HG03342 (cell line): Measurements from ENCODE around the gene PTPRQ.

Experiments used
- ATAC-seq: cut with Tn5 transposase; IDR thresholded peaks from one replicate; pipeline ENCODE4 v1.9.1; 2021; ENCODE audit warnings: mild to moderate bottlenecking, moderate library complexity; ENCODE audit not compliant: unreplicated experiment

PTPRQ gene

DNA sequence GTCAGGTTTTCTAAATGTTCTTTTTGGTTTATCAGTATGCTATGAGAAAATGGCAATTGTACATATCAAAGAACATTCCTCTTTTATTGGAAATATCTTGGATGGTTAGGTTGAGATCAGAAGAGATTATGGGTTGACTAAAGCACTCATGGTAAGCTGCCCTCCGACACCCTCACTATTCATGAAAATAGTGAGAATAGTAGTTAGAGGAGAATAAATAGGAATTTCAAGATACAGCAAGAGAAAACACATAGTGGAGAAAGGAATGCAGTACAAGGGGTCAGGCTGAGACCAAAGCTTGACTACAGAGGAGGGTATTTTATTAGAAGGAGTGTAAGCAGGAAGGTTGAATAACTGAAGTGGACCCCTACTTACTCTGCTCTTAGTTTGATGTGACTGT lies 112.5 kb downstream of the PTPRQ start:
- no peak for ATAC-seq

GRCh38 chr12:80559766-80560165 lies 115.7 kb downstream of the PTPRQ start:
- no peak for ATAC-seq

DNA sequence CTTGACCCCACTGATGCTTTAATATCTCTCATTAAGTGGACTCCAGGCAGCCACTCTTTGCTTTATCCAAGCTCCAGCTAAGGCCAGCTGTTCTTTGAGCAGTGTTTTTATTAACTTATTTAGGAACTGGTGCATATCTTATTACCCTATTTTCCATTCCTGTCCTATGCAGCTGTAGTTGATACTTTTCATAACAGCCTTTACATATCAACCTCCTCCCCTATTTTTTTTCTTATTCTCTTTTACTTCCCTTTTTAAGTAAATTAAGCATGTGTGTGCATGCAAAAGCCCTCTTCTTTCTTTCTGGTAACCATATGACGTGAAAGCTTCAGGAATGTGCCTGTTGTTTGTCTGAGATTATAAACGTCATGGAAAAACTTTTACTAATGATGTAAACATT lies 121.2 kb downstream of the PTPRQ start:
- no peak for ATAC-seq

GRCh38 chr12:80567401-80567800 lies 123.4 kb downstream of the PTPRQ start:
- no peak for ATAC-seq

GRCh38 chr12:80576641-80577418 lies 132.8 kb downstream of the PTPRQ start:
- ATAC-seq: no peak

DNA sequence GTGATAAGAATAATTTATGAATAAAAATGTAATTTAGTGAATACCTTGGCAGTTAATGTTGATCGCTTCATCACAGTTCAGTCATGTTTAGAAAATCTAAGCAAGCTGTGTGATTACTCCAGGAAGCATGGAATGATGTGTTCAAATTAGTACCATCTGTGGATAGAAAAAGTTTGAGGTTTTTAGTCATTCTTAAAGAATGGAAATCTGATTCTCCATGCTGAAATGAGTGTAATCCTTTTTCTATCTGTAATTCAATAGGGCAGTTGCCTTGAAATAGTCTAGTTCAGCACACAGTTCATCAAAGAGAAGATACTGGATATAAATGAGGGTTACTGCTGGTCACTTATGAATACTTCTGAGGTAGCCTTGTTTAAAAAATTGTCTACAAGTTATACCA lies 136.2 kb downstream of the PTPRQ start:
- ATAC-seq: no peak

GRCh38 chr12:80581783-80582182 lies 137.7 kb downstream of the PTPRQ start:
- no peak for ATAC-seq

- ATAC-seq: no peak
These were observed 138.4 kb downstream of the PTPRQ start for GRCh38 chr12:80582431-80582830.

DNA sequence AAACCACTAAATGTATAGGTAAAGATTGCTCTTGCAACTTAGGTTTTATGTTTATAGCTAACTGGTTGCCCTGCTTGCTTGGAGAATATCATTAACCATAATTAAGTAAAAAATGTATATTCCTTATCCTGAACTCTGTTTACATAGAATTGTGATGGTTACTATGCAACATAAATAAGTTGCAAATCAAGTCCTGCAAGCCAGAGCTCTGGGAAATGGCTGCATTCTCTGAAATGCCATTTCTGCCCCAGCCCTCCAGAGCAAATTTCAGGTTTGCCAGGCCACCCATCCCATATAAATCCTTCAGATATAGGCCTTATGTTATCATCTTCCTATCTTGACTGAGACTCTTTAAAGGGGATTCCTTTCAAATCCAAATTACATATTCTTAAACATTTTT lies 145.0 kb downstream of the PTPRQ start:
- no peak for ATAC-seq

- ATAC-seq: no peak
These were observed 146.1 kb downstream of the PTPRQ start for GRCh38 chr12:80590085-80590484.

- ATAC-seq: no peak
These were observed 149.7 kb downstream of the PTPRQ start for GRCh38 chr12:80593766-80594165.

- no peak for ATAC-seq
These were observed 152.5 kb downstream of the PTPRQ start for GRCh38 chr12:80596509-80596908.

GRCh38 chr12:80598004-80598606 lies 154.1 kb downstream of the PTPRQ start:
- peak; percentile 41 for ATAC-seq

DNA sequence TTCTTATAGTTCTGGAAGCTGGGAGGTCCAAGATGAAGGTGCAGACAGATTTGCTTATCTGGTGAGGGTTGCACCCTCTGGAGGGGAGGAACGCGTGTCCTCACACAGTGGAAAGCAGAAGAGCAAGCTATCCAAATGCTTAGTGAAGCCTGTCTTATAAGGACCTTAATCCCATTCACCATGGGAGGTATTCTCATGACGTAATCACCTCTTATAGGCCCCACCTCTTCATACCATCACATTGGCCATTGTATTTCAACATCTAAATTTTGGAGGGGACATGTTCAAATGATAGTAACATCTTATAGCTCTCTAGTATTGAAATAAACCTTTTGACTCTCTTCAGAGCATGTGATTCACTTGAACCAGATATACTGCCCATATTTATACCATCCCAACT lies 158.4 kb downstream of the PTPRQ start:
- ATAC-seq: no peak

GRCh38 chr12:80607361-80608135 lies 163.5 kb downstream of the PTPRQ start:
- ATAC-seq: no peak

GRCh38 chr12:80617733-80618132 lies 173.7 kb downstream of the PTPRQ start:
- ATAC-seq: no peak

DNA sequence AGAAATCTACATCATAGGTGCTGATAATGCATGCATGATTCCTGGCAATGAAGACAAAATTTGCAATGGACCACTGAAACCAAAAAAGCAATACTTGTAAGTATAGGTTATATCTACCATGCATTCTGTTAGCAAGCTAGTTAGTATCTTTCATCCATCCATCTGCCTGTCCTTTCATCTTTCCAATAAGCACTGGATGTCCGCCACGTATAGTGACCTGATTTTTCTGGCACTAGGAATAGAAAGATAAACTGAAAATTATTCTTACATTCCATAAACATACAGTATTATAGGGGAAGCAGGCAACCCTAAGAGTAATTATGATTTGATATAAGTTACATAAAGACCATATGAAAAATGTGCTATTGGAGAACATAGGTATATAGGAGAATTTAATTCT lies 176.2 kb downstream of the PTPRQ start:
- ATAC-seq: no peak

DNA sequence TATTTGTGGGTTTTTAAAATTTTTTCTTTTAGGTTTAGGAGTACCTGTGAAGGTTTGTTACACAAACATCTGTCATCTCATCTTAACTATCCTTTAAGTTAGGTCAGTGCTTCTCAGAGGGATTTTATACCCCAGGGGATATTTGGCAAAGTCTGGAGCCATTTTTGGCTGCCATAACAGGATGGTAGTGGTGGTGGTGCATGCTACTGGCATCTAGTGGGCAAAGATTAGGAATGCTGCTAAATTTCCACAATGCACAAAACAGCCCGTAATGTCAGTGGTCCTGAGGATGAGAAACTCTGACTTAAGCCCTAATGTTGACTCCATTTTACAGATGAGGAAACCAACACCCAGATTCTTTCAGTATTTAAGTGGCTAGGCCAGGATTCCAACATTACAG lies 178.2 kb downstream of the PTPRQ start:
- no peak for ATAC-seq

- ATAC-seq: no peak
These were observed 181.0 kb downstream of the PTPRQ start for GRCh38 chr12:80625051-80625450.

DNA sequence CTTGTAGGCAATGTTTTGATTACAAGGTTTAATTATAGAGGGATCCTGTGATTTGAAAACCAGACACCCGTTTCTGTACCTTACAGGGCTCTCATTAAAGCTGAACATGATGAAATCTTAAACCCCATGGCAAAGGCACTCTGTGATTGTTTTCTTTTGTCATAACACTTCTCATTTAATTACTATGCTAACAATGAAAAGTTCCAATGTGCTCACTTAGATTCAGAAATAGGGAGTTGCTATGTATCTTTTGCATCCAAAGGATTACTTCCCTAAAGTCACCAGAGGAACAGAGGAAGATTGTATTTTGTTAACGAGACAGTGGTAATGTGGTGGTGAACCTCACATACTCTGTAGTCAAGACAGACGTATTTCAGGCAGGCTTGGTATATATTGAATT lies 181.9 kb downstream of the PTPRQ start:
- no peak for ATAC-seq

GRCh38 chr12:80627782-80628181 lies 183.7 kb downstream of the PTPRQ start:
- no peak for ATAC-seq

DNA sequence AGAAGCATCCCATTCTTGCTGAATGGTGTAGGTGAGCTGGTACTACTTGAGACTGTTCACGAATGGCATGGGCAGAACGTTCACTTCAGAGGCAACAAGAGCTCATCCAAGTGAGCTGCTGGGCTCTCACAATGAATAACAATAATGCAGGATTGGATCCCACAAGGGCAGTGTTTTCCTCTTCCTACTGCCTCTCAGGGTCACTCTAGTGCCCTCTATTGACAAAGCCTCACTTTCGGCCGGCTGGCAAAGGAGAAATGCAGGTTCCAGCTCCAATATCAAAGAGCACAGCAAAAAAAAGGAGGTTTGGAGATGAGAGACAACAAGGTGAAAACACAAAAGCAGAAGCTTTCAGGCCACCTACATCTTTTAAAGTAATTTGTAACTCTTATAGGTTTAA lies 188.8 kb downstream of the PTPRQ start:
- ATAC-seq: no peak
